Glomerular visceral epithelial cell (primary cell): ENCODE data around the gene CCDC88B.

Source experiments
- DNase-seq: peaks from one replicate; pipeline ENCODE4 v3.0.0-alpha.2; 2016; ENCODE audit errors: extremely low spot score

The CCDC88B gene

GRCh38 chr11:64347193-64347867 is 7.3 kb downstream of the CCDC88B start:
- no peak for DNase-seq

GRCh38 chr11:64348383-64349024 is 8.5 kb downstream of the CCDC88B start:
- DNase-seq, result no peak

GRCh38 chr11:64349025-64349387 is 9.0 kb downstream of the CCDC88B start:
- no peak for DNase-seq

GRCh38 chr11:64349404-64349803 is 9.4 kb downstream of the CCDC88B start:
- DNase-seq, result no peak

- DNase-seq, result no peak
Observed at GRCh38 chr11:64351136-64351631, 11.2 kb downstream of the CCDC88B start.

GRCh38 chr11:64352099-64352994 is 12.3 kb downstream of the CCDC88B start:
- DNase-seq, result no peak

GRCh38 chr11:64352995-64353714 is 13.2 kb downstream of the CCDC88B start:
- DNase-seq, result no peak

GRCh38 chr11:64353715-64354506 is 13.9 kb downstream of the CCDC88B start:
- no peak for DNase-seq

- peak; percentile 83 for DNase-seq
Observed at GRCh38 chr11:64355078-64355940, 15.3 kb downstream of the CCDC88B start.

GRCh38 chr11:64356498-64357411 is 16.8 kb downstream of the CCDC88B start:
- DNase-seq, result no peak

- no peak for DNase-seq
Observed at GRCh38 chr11:64357446-64357845, 17.4 kb downstream of the CCDC88B start.

GRCh38 chr11:64357904-64358535 is 18.0 kb downstream of the CCDC88B start:
- DNase-seq, result peak; percentile 69

GRCh38 chr11:64358536-64358906 is 18.5 kb downstream of the CCDC88B start:
- DNase-seq, result no peak

- peak; percentile 64 for DNase-seq
Observed at GRCh38 chr11:64358907-64359711, 19.1 kb downstream of the CCDC88B start, which contains the start of gene RPS6KA4. Gene RPS6KA4 (plus strand): TSS chr11:64359162. CDS start chr11:64359236, 74 bp downstream.

- no peak for DNase-seq
Observed at GRCh38 chr11:64359712-64360445, 19.9 kb downstream of the CCDC88B start.

- no peak for DNase-seq
Observed at GRCh38 chr11:64360448-64360921, 20.5 kb downstream of the CCDC88B start.

- no peak for DNase-seq
Observed at GRCh38 chr11:64361659-64362058, 21.7 kb downstream of the CCDC88B start.
